GM12875 (cell line): Measurements from ENCODE around the gene TCF12.

ENCODE experiments used
- H3K4me3 ChIP-seq: one replicate; pipeline ENCODE4 v1.5.1; 2011; ENCODE audit warnings: low read depth, low read length, control low read depth
- CTCF ChIP-seq: IDR thresholded peaks from 2 replicates; pipeline ENCODE4 v1.5.1; 2011; ENCODE audit warnings: low read depth, mild to moderate bottlenecking, control low read depth, inconsistent platforms, low read length, moderate library complexity, borderline replicate concordance; ENCODE audit not compliant: insufficient read depth

The TCF12 gene

GRCh38 chr15:57337868-57338411, 419.5 kb downstream of the TCF12 start:
- no peak overlapping the region for H3K4me3 ChIP-seq
- no peak for TF ChIP-seq CTCF

- H3K4me3 ChIP-seq, result no peak overlapping the region
- no peak for TF ChIP-seq CTCF
Observed at GRCh38 chr15:57339321-57339720, 420.9 kb downstream of the TCF12 start.
